Mesenteric fat pad (tissue), 1 donor: ENCODE measurements around the gene ZDHHC3. TPM values are rescaled to one million over a fixed set of nuclear protein-coding genes. Genes with fewer than 3 reads are reported as not detected.
"Not testable (repeated sequence)": the region's sequence is repeated elsewhere in the genome, so short reads cannot be mapped to it uniquely, and the experiment has no call there.

ENCODE experiments used
- DNase-seq: peaks from one replicate; pipeline ENCODE4 v3.0.0-alpha.2; 2020; ENCODE audit warnings: low spot score
- total RNA-seq: library from RNA; stranded (reverse); fragmentation: NEBNext Ultra II Directional; extraction: Animal tissue kit (Norgen Biotek cat#: 25700); gene quantifications from one replicate; pipeline ENCODE4 v1.2.1, GENCODE V29; 2021
- donor health status: DM: yes; HTN: yes; CAD: no.

ZDHHC3 gene
- total RNA-seq, 1 donor from 2014 or later, result 108 TPM

GRCh38 chr3:44996556-44996969, 20.6 kb upstream of the ZDHHC3 start:
- no peak for DNase-seq

GRCh38 chr3:44995142-44995770, 19.3 kb upstream of the ZDHHC3 start:
- no peak for DNase-seq

GRCh38 chr3:44993471-44994205, 17.7 kb upstream of the ZDHHC3 start:
- DNase-seq, result no peak

- no peak for DNase-seq
These were observed 16.8 kb upstream of the ZDHHC3 start for GRCh38 chr3:44992555-44993470.

GRCh38 chr3:44991326-44991725, 15.4 kb upstream of the ZDHHC3 start:
- DNase-seq, result no peak

GRCh38 chr3:44989636-44990373, 13.8 kb upstream of the ZDHHC3 start:
- no peak for DNase-seq

GRCh38 chr3:44989141-44989540, 13.2 kb upstream of the ZDHHC3 start:
- DNase-seq, result no peak

- no peak for DNase-seq
These were observed 12.1 kb upstream of the ZDHHC3 start for GRCh38 chr3:44988073-44988472.

GRCh38 chr3:44987332-44987731, 11.4 kb upstream of the ZDHHC3 start:
- no peak for DNase-seq

GRCh38 chr3:44986330-44986729, 10.4 kb upstream of the ZDHHC3 start:
- not testable (repeated sequence) for DNase-seq

- DNase-seq, result no peak
These were observed 8.4 kb upstream of the ZDHHC3 start for GRCh38 chr3:44984335-44984734.

GRCh38 chr3:44983484-44983941, 7.5 kb upstream of the ZDHHC3 start:
- no peak for DNase-seq

GRCh38 chr3:44982817-44983216, 6.8 kb upstream of the ZDHHC3 start:
- no peak for DNase-seq

- no peak for DNase-seq
These were observed 5.8 kb upstream of the ZDHHC3 start for GRCh38 chr3:44981751-44982150.

GRCh38 chr3:44981220-44981619, 5.2 kb upstream of the ZDHHC3 start:
- DNase-seq, result no peak

GRCh38 chr3:44974416-44974815, 1.6 kb downstream of the ZDHHC3 start:
- no peak for DNase-seq

GRCh38 chr3:44970926-44971490, 5.0 kb downstream of the ZDHHC3 start:
- no peak for DNase-seq

GRCh38 chr3:44969828-44970179, 6.2 kb downstream of the ZDHHC3 start:
- DNase-seq, result no peak

- no peak for DNase-seq
These were observed 6.7 kb downstream of the ZDHHC3 start for GRCh38 chr3:44969154-44969827.

- no peak for DNase-seq
These were observed 7.5 kb downstream of the ZDHHC3 start for GRCh38 chr3:44968447-44968858.
